Cerebellar nuclear complex (tissue), 1 donor: ENCODE results near the gene CAMTA1.
"Not testable (repeated sequence)": the region's sequence is repeated elsewhere in the genome, so short reads cannot be mapped to it uniquely, and the experiment has no call there.

ENCODE experiments used
- DNase-seq, 2 experiments: peaks; one replicate each; lab custom pipeline; 2025; lab: John Stamatoyannopoulos, UW

CAMTA1 gene

GRCh38 chr1:7590426-7590790, 805.2 kb downstream of the CAMTA1 start:
- no peak for DNase-seq

DNA sequence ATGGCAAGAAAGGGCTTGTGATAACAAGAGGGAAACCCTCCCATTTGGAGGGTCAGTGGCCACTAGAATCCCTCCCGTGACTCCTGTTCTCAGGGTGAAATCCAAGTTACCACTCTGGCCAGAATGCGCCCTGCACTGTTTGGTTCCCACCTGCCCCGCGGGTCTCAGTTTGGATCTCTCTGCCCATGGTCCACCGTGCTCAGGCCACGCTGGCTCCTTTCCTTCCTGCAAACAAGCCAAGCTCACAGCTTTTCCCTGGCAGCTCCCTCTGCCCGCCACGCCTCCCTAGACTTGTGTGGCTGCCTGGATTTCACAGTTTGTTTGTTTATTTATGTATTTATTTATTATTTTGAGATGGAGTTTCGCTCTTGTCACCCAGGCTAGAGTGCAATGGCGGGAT, 806.3 kb downstream of the CAMTA1 start:
- no peak for DNase-seq

DNA sequence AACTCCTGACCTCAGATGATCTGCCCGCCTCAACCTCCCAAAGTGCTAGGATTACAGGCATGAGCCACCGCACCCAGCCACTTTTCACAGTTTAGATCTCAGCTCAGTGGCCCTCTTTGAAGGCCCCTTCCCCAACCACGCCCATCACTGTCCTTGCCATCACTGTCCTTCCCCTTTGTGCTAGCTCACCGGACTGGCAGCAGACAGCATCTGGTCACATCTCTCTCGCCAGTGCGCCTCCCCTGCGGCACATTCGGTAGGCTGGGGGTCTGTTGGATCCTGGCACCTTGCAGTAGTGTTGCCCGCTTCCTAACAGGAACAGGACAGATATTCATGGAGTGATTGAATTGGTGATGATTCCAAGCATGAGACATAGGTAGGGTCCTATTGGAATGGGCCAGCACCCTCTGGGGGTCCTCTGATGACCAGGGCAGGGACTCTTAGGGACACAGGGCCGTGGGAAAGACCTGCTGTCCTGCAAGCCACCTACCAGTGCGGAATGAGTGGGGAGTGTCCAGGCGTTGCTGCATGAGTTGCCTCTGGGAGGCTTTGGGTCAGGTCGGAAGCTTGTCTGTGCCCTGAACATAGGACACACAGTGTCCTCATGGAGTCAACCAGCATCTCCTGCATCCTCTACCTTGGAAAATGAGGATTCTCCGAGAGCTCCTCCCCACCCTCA, 807.0 kb downstream of the CAMTA1 start:
- DNase-seq = no peak

GRCh38 chr1:7594002-7594713, 808.9 kb downstream of the CAMTA1 start:
- no peak for DNase-seq

GRCh38 chr1:7594714-7595295, 809.6 kb downstream of the CAMTA1 start:
- DNase-seq = no peak

DNA sequence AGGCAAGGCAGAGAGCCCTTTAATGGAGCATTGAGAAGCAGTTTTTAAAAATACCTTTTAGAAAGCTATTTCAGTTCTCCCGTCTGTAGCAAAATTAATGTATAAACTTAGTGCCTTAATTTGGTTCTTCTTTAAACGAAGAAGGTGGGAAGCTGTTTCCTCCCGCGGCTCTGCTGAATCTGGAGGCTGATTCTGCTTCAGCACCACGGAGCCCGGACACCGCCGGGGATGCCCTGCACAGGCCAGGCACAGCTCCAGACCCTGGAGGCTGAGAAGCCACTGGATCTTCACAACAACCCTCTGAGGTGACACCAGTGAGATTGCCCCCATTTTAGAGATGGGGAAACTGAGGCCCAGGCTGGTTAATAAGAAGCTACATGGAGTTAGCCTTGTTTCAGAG, 810.1 kb downstream of the CAMTA1 start:
- DNase-seq = no peak

DNA sequence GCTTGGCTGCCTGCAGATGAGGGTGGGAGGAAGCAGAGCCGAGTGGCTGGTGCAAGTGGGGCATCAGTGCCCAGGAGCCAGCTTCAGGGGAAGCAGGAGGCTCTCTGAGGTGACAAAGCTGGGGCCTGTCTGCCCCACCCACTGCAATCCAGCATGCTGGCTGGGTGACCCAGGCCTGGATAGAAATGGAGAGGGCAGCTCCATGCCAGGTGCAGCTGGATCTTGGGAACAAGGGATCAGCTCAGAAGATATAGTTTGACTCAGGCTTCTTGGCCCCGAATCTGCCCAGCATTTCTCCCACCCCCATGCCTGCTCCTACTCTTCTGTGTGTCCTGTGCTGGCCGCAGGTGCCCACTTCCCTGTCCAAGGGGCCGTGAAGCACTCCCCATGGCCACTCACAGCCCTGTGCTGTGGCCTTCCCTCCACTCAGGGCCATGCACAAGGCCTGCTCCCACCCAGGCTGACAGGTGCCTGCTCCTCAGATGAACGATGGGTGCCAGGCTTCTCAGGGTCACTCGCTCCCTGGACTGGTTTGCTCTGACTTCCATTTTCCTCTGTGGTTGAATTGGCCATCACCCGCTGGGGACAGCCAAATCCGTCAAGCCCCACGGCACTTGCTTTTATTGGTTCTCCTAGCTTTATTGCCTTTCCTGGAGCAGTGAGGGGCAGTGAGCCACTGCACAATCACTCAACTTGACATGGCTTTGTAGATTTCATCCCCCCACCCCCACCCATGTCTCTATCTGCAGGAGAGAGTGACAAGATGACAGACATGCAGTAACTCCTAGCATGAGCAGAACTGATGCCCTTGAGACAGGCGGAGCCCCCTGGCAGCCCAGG, 811.1 kb downstream of the CAMTA1 start:
- no peak for DNase-seq

GRCh38 chr1:7598058-7598457, 812.8 kb downstream of the CAMTA1 start:
- not testable (repeated sequence) for DNase-seq

DNA sequence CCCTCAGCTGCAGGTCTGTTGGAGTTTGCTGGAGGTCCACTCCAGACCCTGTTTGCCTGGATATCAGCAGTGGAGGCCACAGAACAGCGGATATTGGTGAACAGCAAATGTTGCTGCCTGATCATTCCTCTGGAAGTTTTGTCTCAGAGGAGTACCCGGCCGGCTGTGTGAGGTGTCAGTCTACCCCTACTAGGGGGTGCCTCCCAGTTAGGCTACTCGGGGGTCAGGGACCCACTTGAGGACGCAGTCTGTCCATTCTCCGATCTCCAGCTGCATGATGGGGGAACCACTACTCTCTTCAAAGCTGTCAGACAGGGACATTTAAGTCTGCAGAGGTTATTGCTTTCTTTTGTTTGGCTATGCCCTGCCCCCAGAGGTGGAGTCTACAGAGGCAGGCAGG, 819.7 kb downstream of the CAMTA1 start:
- DNase-seq = not testable (repeated sequence)

GRCh38 chr1:7606096-7606495, 820.8 kb downstream of the CAMTA1 start:
- DNase-seq = no peak

DNA sequence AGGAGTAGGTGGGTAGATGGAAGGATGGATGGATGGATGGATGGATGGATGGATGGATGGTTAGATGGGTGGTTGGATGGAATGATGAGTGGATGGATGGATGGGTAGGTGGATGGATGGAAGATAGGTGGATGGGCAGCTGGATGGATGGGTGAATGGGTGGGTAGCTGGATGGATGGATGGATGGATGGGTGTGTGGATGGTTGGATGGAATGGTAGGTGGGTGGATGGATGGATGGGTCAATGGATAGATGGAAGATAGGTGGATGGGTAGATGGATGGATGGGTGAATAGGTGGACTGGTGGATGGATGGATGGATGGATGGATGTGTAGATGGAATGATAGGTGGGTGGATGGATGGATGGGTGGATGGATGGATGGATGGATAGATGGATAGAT, 821.8 kb downstream of the CAMTA1 start:
- no peak for DNase-seq

DNA sequence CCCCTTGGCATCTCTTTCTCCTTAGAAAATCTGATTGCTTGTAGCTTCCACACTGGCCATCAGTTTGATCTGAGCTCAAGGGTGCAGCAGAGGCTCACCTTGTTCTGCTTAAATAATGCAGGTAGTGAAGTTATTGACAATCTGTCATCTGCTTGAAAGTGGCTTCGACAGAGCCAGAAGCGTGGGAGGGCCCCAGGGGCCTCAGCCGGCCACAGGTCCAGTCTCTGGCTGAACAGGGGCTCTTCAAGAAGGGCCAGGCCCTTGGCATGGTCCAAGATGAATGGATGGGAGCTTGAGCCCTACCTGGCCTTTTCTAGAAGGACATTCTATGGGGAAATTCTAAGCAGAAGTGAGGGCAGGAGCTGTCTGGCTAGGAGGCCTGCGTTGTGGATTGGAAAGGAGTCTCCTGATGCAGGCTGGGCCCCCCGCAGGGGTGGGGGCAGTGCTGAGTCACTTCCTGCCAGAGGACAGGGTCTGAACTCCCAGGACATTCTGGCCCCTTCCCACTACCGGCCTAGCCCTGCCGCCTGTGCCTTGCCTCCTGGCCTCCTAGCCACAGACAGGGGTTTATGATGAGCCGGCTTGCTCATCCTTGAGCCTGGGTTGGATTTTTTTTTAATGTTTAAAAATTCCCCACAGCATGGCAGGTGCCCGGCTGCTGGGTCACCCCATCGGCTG, 823.5 kb downstream of the CAMTA1 start:
- no peak for DNase-seq

- DNase-seq = no peak
Observed at GRCh38 chr1:7609311-7609994, 824.2 kb downstream of the CAMTA1 start.

DNA sequence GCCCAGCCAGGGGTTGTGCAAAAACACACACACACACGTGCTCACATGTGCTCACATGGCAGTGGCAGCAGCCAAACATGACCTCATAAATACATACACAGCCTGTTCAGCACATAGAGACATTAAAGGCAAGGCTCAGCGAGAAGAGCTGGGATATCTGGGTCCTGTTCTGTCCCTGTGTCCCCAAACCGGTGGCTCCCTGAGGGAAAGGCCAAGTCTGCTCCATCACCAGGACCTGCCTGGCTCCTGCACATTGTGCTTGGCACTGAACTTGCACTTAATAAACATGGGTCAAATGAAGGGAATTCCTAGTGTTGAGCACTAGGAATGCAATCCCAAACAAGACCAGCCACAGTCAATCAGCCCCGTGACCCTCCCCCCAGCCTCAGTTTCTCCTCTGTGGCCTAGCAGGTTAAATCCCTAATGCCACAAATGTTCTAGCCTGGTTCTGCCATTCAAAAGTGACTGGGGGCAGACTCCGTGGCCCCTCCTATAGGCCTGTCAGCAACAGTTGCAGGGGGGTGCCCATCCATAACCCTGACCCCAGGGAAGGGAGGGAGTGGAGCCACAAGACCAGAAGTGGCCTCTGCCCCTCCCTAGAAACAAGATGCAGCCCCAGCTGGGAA, 825.0 kb downstream of the CAMTA1 start:
- no peak for DNase-seq

GRCh38 chr1:7610936-7611335, 825.7 kb downstream of the CAMTA1 start:
- DNase-seq = no peak

GRCh38 chr1:7611421-7612010, 826.3 kb downstream of the CAMTA1 start:
- DNase-seq = no peak

- no peak for DNase-seq
Observed at GRCh38 chr1:7613106-7613850, 828.0 kb downstream of the CAMTA1 start.

GRCh38 chr1:7613851-7614205, 828.6 kb downstream of the CAMTA1 start:
- no peak for DNase-seq

DNA sequence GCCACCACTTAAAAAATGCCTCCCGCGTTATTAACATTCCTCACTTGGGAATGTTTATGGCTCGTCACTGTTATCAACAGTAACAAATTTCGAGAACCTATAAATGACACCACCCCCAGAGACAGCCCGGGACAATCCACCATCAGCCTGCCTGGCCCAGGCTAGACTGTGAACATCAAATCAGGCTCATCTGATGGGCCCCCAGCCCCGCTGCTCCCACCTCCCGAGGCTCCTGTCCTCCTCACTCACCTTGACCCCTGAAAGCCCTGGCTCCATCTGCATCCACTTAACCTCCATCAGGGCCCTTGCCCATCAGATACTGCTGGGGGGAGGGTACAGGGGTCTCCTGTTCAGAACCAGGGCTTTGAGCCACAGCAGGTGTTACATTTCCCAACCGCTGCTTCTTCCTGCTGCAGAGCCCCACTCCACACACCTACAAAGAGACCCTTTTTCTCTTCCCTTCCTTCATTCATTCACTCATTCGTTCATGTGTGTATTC, 829.4 kb downstream of the CAMTA1 start:
- DNase-seq = no peak

DNA sequence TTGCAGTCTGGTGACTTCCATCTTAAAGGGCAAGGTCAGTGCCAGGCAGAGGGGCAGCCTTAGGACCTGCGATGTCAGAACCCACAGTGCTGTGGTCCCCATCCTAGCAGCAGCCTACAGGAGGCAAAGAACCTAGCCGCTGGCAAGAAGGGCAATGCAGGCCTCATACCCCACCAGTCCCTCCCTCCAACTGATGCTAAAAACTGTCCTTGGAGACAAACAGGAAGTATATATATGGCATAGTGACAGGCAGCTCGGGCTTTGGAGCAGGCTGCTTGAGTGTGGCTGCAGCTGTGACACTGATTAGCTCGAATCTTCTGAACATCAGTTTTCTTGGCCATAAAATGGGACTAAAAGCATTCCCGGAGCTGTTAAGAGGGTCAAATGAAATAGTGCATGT, 829.9 kb downstream of the CAMTA1 start:
- DNase-seq = no peak
